K562 (cell line): ENCODE measurements around the gene CAAP1.

Experiments used
- CTCF ChIP-seq, 3 experiments: IDR thresholded peaks in 2 of 3; conservative IDR thresholded peaks in 1 of 3; 2 replicates each; pipeline ENCODE4 v1.5.1; 2011 to 2012; ENCODE audit warnings: low read length in 3 of 3, mild to moderate bottlenecking in 3 of 3, control low read depth in 2 of 3, improper control_type of control experiment in 1 of 3, inconsistent platforms in 1 of 3, low read depth in 1 of 3, mixed read lengths in 1 of 3, moderate library complexity in 1 of 3; ENCODE audit not compliant: insufficient read depth in 2 of 3
- ZNF384 ChIP-seq: IDR thresholded peaks from 2 replicates; pipeline ENCODE4 v1.6.1; 2012; ENCODE audit warnings: low read depth, low read length, improper control_type of control experiment

GRCh38 chr9:26813247-26813646 lies 79.4 kb downstream of the CAAP1 start:
- TF ChIP-seq ZNF384 (no peak), CTCF (IDR thresholded peaks at IDR 0.05 in 2 of 3, conservative IDR thresholded peaks at IDR 0.05 in 1 of 3; ENCODE audit: insufficient read depth in 2 of 3, low read depth in 1 of 3, low read length in 3 of 3) (no peak)
